Subcutaneous adipose tissue (tissue), 4 donors: ENCODE data around the gene CPTP. TPM values are rescaled to one million over a fixed set of nuclear protein-coding genes. Genes with fewer than 3 reads are reported as not detected.

Experiments
- CTCF ChIP-seq: fragments of 450-650 bp; IDR thresholded peaks from one replicate; pipeline ENCODE4 v1.5.1; 2016; ENCODE audit warnings: low read depth, mild to moderate bottlenecking, control low read depth, antibody characterized with exemption, moderate library complexity
- total RNA-seq, 4 donors: library from RNA; depleted of rRNA; stranded (reverse); fragments of >200 nt; gene quantifications; one replicate each; pipeline ENCODE4 v1.1.0, GENCODE V29; 2016

The CPTP gene
- total RNA-seq, 4 donors from 2014 or later: 4.9 to 33.0 (median 9.4) TPM

- TF ChIP-seq CTCF: no peak
Measured at GRCh38 chr1:1352786-1353388, 28.3 kb downstream of the CPTP start.

- TF ChIP-seq CTCF: no peak
Measured at GRCh38 chr1:1353389-1354151, 29.0 kb downstream of the CPTP start.

GRCh38 chr1:1354271-1355247 lies 30.0 kb downstream of the CPTP start:
- TF ChIP-seq CTCF: no peak

- no peak for TF ChIP-seq CTCF
Measured at GRCh38 chr1:1355416-1355815, 30.8 kb downstream of the CPTP start.

- TF ChIP-seq CTCF: no peak
Measured at GRCh38 chr1:1356166-1356795, 31.7 kb downstream of the CPTP start.

- no peak for TF ChIP-seq CTCF
Measured at GRCh38 chr1:1356796-1357401, 32.3 kb downstream of the CPTP start.
